Right lung (tissue), 10 donors: Measurements from ENCODE around the gene NUDT2. TPM values are rescaled to one million over a fixed set of nuclear protein-coding genes. Genes with fewer than 3 reads are reported as not detected.
"Not testable (repeated sequence)": the region's sequence is repeated elsewhere in the genome, so short reads cannot be mapped to it uniquely, and the experiment has no call there.

ENCODE experiments used
- DNase-seq, 2 donors: peaks; one replicate each; pipeline ENCODE4 v3.0.0-alpha.2; 2013
- long read RNA-seq, 8 donors: transcript quantifications; one replicate each; lab custom pipeline, GENCODE V29; 2026
- polyA plus RNA-seq, 5 donors: library from polyadenylated mRNA; unstranded; fragments of 120-200 nt; gene quantifications; one replicate each; pipeline versions ENCODE4 v1.2.1 to v1.2.3, GENCODE V29; 2013; ENCODE audit warnings: inconsistent platforms in 1 of 5, low replicate concordance in 1 of 5; ENCODE audit not compliant: insufficient read length in 5 of 5, insufficient read depth in 1 of 5

Gene NUDT2
- polyA plus RNA-seq = 10 to 100 TPM; 18.0 to 28.0 (median 22.8) TPM
- long read RNA-seq, donor 1, transcript NUDT2-201 (4 exons, 960 nt) = major isoform, 5 of 13 reads
- long read RNA-seq, donor 1, partial matches to known transcripts = 7 of 13 reads
- long read RNA-seq, donor 1, other reads (novel, unspliced or antisense) = 0 of 13 reads
- long read RNA-seq, donor 2, transcript NUDT2-201 (4 exons, 960 nt) = major isoform, 6 of 11 reads
- long read RNA-seq, donor 2, partial matches to known transcripts = 5 of 11 reads
- long read RNA-seq, donor 2, other reads (novel, unspliced or antisense) = 0 of 11 reads
- long read RNA-seq, donor 3, transcript NUDT2-201 (4 exons, 960 nt) = major isoform, 8 of 15 reads
- long read RNA-seq, donor 3, partial matches to known transcripts = 5 of 15 reads
- long read RNA-seq, donor 3, other reads (novel, unspliced or antisense) = 0 of 15 reads
- long read RNA-seq, donor 4, transcript NUDT2-201 (4 exons, 960 nt) = major isoform, 5 of 5 reads
- long read RNA-seq, donor 4, partial matches to known transcripts = 0 of 5 reads
- long read RNA-seq, donor 4, other reads (novel, unspliced or antisense) = 0 of 5 reads
- long read RNA-seq, donor 5, transcript NUDT2-201 (4 exons, 960 nt) = major isoform, 11 of 19 reads
- long read RNA-seq, donor 5, partial matches to known transcripts = 7 of 19 reads
- long read RNA-seq, donor 5, other reads (novel, unspliced or antisense) = 0 of 19 reads
- long read RNA-seq, donor 6, transcript NUDT2-201 (4 exons, 960 nt) = major isoform, 9 of 20 reads
- long read RNA-seq, donor 6, partial matches to known transcripts = 9 of 20 reads
- long read RNA-seq, donor 6, other reads (novel, unspliced or antisense) = 0 of 20 reads
- long read RNA-seq, donor 7, partial matches to known transcripts = 0 of 4 reads
- long read RNA-seq, donor 7, other reads (novel, unspliced or antisense) = 0 of 4 reads
- long read RNA-seq, donor 8, partial matches to known transcripts = 0 of 1 reads
- long read RNA-seq, donor 8, other reads (novel, unspliced or antisense) = 0 of 1 reads

DNA sequence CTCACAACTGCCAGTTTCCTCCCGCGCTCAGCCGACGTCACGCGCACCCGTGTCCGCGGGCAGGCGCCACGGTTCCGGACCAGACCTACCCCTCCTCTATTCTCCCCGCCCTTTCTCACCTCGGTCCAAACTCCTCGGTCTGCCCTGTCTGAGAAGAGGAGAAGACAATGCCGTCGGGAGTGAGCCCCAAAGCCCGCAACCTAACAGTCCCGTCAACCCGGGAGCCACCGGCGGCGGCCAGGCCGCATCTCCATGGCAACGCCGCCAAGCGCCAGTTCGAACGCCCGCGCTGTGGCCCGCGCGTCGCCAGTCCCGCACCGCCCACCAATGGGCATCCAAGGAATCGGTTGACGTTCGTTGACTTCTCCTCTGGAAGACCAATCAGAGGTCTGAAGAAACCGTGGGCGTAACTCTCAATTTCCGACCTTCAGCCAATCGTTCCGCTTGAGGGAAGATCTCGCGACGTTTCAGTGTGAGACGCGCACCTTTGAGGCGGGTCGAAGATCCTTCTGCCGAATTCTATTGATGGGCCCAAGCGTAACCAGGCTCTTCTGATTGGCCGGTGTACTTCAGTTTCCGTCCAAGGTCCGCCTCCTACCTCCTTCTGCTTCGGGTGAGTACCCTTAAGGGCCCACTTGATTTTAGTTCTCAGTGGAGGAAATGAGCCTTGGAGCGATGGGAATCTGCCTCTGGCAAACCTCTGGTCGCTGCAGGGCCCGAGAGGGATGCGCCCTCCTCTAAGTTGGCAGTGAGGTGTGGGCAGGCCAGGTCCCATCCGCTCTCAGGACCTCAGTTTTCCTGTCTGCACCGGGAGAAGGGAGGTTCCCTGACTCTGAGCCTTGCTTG, at the start of gene NUDT2, which contains the start of gene KIF24:
Gene NUDT2, plus strand, starts transcription at position 583 of the 846 bp plus-strand sequence. CDS start 9,471 bp downstream, outside the sequence.
Gene KIF24, minus strand, starts transcription at position 282 of the 846 bp plus-strand sequence. CDS start 17,922 bp downstream, outside the sequence.
- DNase-seq = peak; percentile 98 to 99

DNA sequence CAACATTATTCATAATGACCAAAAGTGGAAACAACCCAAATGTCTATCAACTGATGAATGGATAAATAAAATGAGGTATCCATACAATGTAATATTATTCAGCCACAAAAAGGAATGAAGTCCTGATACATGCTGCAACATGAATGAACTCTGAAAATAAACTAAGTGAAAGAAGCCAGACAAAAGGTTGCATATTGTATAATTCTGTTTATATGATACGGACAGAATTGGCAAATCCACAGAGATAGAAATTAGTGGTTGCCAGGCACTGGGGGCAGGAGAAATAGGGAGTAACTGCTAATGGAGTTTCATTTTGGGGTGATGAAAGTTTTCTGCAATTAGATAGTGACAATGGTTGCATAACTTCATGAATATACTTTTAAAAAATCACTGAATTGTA, 47.3 kb upstream of the NUDT2 start:
- DNase-seq = peak; percentile 32 to 35

DNA sequence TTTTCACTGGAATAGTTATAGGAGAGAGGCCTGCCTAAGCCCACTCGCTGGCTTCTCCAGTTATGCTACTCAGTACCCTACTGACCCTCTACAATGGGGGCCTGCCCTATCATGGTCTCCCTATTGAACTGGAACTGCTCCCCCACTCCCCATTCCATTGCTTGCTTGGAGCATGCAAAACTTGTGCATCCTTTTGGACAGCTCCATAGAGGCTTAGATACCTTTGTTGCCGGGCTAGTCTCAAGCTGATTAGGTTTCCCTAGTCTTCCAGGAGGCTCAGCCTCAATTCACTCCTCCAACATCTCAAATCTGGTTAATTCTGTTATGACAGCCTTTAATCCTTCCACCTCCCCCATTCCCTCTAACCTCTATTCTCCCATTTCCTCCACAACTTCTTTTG, 40.2 kb upstream of the NUDT2 start:
- no peak for DNase-seq

DNA sequence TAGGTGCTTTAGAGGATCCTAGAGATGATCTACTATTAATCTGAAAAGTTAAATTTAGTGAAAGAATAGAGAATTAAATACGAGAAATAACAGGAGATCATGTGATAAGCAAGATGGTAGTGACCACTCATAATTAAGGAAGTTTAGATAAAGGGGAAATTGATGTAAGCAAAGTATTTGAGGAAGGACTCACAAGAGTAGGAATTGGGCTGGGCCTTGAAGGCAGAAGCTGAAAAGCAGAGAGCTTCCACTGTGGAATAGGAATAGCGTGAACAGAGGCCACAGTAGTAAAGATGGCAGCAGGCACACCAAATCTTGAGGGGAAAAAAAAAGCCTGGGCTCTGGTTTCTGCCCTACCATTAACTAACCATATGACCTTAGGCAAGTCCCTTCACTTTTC, 38.3 kb upstream of the NUDT2 start:
- DNase-seq = no peak

DNA sequence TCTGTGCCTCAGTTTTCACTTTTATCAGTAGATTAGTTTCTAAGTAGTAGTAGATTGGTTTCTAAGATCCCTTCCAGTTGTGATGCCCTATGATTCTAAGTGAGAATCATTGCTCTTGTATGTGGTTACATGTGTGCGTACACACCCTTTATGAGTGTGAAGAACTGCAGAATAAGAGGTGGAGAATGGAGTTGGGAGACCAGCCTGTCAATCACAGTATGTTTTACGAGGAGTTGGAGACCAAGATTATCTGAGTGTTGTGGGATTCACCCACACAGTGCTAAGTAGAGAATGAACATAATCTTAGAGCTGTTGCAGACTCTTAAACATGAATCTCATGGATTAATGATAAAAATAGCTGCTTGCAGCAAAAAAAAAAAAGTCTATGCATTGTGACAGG, 37.9 kb upstream of the NUDT2 start:
- no peak for DNase-seq

DNA sequence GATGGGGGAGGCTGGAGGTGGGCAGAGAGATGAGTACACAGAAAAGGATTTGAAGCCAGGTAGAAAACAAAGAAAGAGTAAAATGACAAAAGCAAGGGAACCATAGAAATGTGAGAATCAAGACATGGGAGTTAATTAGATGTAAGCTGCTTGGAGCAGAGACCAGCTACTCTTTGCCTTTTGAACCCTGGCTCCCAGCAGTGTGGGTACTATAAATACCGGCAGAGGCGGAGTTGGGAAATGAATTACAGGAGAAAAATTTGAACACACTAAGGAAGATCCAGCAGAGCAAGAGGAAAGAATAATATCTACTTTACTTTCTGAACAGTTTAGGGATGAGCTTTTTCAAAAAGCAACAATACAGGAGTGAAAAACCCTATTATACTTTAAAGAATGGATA, 36.8 kb upstream of the NUDT2 start:
- DNase-seq = no peak

DNA sequence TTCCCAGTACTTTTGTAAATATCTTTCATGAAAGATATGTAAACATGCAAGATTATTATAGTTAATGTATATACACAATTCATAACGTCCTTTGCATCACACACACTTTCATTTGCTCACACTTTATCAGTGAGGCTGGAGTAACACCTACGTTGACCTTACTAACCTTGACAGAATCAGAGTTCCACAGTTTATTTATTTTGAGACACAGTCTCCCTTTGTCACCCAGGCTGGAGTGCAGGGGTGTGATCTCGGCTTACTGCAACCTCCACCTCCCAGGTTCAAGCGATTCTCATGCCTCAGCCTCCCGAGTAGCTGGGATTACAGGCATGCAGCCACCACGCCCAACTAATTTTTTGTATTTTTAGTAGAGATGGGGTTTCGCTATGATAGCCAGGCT, 28.3 kb upstream of the NUDT2 start:
- not testable (repeated sequence) for DNase-seq

DNA sequence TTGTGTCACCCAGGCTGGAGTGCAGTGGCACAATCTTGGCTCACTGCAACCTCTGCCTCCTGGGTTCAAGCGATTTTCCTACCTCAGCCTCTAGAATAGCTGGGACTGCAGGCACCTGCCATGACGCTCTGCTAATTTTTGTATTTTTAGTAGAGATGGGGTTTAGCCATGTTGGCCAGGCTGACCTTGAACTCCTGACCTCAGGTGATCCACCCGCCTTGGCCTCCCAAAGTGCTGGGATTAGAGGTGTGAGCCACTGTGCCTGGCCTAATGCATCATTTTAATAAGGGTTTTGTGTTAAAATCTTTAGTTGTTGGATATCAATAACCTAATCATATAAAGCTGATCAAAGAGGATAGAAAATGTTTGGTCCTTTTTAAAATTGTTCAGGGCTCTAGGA, 21.1 kb upstream of the NUDT2 start:
- not testable (repeated sequence) for DNase-seq

DNA sequence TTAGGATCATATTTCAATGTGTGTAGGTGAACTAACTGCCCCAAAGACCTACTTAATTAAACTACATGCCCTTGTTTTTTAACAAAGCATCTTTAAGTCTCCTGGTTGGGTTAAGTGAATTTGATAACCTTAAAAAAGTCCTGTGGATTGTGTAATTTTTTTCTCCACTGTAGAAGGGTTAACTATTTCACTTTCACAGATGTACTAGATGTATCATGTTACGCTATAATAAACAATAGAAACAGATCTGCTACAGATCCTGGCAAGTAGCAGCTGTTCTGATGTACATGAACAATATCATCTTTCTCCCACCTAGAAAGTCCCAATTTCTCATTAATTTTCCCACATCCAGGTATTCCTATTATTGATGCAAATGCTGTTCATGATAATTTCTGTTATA, 19.2 kb upstream of the NUDT2 start:
- no peak for DNase-seq

DNA sequence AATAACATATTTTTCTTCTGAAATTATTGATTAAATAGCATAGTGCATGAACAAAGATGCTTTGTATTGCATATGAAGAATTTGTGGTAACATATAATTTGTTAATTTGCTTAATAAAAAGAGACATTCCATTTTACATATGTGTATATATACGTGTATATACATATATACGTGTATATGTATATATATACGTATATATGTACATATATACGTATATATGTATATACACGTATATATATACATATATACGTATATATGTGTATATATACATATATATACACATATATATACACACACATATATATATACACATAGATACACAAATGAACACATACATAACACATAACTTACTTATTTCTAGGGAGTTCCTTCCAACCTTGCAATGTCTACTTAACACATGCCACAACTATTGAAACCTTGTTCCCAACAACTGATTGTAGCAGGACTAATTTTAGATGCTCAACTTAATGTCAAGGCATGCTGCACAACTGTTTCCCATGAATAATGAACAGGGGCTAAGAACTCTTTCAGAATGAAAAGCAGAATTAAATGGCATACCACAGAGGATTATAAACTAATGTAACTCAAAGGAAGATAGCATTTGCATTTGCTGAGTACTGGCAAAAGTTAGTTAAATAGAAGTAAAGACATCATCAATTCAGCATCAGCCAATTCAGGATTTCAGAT, 17.7 kb upstream of the NUDT2 start:
- DNase-seq = no peak

DNA sequence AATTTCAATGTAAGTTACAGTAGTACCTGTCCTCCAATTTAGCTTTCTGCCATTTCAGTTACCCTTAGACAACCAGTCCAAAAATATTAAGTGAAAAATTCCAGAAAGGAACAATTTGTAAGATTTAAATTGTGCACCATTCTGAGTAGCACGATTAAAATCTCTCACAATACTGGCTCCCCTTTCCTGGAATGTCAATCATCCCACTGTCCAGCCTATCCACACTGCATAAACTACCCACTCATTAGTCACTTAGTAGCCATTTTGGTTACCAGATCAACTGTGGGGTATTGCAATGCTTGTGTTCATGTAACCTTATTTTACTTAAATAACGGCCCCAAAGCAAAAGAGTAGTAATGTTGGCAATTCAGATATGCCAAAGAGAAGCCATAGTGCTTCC, 11.9 kb upstream of the NUDT2 start:
- DNase-seq = no peak

DNA sequence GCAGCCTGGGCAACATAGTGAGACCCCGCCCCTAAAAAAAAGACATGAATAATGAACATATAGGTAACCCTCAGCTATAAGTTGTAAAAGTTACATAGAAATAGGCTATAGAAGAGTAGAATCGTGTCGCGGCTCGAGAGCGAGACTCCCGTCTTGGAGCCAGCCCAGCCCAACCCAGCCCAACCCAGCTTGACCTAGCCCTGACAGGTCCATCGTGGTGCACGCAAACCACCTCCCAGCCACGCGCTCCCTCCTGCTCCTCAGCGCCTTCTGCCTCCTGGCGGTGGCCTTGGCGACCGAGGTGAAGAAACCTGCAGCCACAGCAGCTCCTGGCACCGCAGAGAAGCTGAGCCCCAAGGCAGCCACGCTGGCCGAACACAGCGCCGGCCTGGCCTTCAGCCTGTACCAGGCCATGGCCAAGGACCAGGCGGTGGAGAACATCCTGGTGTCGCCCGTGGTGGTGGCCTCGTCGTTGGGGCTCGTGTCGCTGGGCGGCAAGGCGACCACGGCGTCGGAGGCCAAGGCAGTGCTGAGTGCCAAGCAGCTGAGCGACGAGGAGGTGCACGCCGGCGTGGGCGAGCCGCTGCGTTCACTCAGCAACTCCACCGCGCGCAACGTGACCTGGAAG, 11.1 kb upstream of the NUDT2 start:
- DNase-seq = no peak

DNA sequence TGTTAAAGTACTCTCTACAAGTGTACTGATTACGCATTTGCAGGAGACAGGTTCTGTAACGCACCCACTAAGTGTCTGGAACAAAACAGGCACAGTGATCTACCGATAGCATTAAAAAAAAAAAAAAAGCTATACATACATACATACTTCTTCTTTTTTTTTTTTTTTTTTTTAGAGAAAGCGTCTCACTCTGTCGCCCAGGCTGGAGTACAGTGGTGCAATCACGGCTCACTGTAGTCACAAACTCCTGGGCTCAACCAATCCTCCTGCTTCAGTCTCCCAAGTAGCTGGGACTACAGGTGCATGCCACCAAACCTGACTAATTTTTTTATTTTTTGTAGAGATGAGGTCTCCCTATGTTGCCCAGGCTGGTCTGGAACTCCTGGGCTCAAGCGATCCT, 7.9 kb upstream of the NUDT2 start:
- no peak for DNase-seq

DNA sequence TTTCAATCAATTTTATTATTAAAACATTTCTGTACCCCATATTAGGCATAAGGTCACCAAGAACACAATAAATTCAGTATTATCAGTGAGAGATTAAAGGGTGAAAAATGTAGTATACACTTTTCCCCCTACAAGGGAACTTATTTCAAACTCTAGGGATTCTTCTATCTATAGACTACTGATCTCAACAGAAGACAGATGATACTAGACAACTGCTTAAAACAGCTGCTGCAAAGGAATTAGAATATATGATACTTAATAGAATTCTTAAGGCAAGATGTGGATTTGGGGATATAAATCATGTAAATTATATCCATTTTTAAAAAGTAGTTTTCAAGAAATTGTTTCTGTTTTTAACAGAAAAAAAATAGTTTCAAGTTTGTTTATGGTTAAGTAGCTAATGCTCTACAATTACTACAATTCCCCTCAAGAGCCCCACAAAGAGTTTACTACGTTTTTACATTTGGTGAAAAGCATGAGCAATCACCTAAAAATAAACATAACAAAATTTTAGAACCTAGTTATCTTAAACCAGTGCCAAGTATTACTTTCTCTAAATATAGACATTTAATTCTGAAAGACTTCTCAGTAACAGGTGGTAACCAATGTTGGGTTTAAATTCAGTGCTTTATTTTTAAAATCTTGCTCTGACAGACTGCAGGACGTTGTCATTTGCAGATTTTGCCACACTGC, 6.3 kb upstream of the NUDT2 start:
- no peak for DNase-seq

DNA sequence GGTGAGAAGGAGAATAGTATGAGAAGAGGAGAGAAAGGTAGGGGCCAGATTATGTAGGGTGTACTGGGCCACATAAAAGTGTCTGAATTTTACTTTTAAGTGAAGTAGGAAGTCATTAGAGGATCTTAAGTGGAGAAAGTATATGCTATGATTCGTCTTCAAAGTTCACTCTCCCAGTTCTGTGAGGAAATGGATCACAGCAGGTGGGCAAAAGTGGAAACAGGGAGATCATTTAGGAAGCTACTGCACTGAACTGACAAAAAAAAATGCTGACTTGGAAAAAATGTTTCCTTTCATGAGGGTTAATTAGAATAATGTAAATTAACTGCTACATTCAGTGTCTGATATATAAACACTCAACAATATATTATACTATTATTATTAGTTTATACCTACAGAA, 2.7 kb upstream of the NUDT2 start:
- DNase-seq = no peak

DNA sequence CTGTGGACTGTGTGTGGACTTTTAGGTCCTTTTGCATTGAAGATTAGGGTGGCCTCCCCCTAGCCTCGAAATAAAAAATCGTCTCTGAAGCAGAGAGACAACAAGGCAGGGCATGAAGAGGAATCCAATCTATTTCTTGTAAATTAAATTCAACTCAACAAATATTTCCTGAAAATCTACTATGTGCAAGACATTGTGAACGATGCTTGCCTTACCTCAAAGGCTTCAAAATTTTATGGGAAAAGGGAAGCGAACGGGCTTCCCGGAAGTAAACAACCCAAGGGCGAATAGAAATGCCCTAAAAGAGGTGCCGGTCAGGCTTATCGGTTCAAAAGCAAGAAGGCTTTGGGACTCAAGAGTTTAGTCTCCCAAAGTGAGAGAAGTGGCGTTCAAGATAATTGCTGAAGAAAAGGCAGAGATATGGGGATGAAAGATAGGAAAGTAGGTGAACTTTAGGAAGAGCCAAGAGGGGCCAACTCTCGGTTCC, 826 bp upstream of the NUDT2 start:
- DNase-seq = no peak

DNA sequence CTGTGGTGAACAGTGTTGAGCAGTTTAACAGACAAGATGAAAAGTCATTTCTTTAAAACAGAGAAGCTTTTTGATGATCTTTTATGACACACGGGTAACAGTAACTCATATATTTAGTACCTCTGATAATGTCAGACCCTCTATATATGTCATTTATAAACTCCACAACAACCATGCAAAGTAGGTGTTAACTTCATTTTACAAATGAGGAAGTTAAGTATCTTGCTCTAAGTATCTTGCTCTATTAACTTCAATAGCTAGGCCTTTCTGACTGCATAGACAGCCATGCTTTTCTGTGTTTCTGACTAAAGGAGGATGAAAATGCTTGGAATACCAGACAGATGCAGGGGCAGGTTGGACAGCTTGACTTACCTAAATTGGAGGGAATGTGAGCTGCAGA, 1.8 kb downstream of the NUDT2 start:
- DNase-seq = no peak

DNA sequence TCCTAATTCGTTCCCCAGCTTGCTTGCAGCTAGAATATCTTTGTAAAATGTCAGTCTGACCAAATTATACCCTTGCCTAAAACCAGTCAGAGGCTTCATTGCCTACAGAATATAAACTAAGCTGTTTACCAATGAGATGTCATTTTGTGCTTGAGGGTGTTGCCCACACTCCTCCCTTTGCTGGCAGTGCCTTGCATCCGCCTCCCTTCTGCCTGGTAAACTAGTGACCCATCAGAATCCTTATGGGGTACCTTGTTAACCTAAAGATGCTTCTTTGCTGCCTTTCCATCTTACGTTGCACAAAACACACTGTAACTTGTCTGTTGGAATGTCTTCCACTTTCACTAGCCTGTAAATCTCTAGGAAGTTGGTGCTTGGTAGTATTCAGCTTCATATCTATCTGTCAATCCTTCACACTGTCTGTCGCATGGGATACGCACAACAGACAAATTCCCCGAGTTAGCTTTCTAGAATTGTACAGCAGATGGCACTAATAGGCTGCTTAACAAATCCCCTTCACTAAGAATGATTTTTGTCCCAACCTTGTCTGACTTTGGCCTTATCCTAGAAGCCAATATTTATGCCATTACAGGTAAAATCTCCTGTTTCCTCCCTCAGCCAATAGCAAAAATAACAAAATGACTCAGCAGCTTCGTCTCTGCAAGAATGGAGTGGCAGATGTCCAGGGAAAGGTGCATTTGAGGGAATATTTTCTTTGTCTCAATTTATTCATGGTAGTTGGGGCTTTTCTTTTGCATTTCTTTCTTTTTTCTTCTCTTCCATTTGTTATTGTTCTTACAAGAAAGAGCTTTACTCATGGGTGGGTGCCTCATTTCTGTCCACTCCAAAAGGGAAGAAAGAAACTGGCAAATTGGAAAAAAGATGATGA, 3.0 kb downstream of the NUDT2 start:
- DNase-seq = peak in 1 of 2 donors; percentile 40
